HG02885 (cell line): Measurements from ENCODE around the gene P2RY6.
"Not testable (repeated sequence)": the region's sequence is repeated elsewhere in the genome, so short reads cannot be mapped to it uniquely, and the experiment has no call there.

Source experiments
- ATAC-seq: cut with Tn5 transposase; IDR thresholded peaks from one replicate; pipeline ENCODE4 v1.9.1; 2021; ENCODE audit warnings: mild to moderate bottlenecking; ENCODE audit not compliant: unreplicated experiment, poor library complexity

The P2RY6 gene

DNA sequence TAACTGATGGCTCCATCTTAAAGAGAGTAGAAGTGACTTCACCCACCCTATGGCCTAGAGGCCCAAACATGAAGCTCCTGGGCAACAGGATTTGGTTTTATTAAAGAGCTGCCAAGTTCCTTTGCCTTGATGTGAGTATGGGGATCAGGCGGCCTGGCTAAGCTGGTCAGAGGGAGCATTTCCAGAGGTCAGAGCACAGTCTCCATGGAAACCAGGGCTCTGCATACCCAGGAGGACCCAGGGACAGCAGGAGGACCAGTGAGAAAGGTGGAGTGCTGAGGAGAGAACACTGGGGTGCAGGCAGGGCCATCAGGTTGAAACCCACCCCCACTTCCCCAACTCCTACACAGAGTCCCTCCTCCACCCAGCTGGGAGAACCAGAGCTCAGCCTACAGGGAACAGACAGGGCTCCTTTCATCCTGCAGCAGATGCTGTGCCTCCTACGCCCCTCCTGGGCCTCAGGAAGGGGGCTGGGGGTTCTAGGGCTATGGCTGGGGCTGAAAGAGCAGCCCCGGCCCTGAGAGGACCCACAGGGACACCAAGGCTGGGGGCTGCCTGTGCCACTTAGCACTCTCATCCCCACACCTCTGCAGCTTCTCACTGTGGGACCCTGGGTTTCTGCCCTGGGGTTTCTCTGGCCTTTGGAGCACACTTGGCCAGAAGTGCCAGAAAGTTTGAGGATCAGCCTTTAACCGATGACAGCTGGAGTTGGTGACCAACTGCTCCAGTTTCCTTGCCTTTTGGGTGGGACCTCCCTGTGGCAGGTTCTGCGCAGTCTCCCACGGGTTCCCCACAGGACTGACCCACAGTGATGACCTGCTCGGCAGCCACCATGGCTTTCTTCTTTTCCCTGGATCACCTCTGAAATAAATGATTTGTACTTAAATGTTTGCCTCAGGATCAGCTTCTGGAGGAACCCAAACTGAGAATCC is 13.8 kb upstream of the P2RY6 start:
- ATAC-seq = no peak

DNA sequence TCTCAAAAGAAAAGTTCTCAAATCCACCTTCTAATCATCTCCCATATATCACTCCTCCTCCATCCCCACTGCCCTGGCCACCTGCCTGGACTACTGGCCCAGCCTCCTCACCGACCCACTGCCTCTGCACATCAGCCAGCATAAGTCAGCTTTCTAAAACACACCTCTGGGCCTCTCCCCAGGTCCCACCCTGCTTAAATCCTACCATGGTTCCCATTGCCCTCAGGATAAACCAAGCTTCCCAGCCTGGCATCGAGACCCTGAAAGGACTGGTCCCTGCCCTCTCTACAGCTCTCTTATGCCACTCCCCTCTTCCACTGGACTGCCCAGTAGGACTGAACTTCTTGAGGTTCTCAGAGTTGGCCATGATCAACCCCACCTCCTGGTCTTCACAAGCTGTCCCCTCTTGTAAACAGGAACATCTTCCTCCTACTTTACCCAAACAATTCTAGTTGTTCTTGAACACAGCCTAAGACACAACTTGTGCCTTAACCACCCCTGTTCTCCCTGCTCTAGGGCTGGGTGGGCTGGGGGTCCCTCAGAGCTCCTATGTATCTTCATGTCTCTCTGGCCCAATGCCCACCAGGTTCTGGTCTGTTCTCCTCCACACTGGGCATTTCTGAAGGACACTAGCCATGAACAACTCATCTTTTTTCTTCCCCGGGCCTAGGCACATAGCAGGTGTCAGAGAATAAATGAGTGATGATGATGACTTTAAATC is 12.6 kb upstream of the P2RY6 start:
- ATAC-seq = no peak

DNA sequence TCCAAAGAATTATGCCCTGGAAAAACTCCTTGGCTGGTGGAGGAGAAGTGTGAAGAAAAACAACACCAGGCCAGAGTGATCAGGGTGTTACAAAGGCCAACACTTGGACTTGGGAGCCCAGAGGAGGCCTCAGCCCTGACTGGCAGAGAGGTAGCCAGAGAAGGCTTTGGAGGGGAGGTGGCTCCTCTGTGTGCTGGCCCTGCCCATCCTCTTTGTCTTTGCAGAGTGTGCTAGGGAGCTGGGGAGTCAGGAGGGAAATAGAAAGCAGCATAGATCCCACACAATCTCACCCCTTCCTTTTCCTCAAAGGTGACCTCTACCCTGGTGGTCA is 12.0 kb upstream of the P2RY6 start:
- no peak for ATAC-seq

DNA sequence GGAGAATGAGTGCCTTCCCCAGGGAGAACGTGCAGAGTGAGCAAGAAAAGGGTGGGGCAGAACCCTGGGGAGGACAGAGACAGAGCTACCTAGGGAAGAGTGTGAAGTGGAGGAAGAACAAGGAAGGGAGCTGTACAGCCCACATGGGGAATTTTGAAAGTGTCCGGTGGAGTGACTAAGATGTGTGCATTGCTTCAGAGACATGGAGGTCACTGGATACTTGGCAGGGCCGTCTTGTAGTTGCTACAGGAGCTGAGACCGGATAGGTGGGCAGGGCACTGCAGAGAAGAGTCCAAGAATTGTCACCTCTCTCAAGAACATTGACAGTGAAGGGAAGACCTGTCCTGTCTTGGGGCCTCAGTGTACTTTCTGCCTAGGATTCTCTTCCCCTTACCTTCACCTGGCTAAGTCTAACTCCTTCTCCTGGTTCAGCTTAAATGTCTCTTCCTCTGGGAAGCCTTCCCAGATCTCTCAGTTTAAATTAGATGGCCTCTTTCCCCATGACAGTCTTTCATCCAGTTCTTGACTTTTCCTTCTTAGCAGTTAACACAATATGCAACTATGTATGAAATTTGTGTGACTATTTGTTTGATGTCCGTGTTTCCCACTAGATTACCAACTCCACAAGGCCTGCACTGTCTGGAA is 9.2 kb upstream of the P2RY6 start:
- no peak for ATAC-seq

DNA sequence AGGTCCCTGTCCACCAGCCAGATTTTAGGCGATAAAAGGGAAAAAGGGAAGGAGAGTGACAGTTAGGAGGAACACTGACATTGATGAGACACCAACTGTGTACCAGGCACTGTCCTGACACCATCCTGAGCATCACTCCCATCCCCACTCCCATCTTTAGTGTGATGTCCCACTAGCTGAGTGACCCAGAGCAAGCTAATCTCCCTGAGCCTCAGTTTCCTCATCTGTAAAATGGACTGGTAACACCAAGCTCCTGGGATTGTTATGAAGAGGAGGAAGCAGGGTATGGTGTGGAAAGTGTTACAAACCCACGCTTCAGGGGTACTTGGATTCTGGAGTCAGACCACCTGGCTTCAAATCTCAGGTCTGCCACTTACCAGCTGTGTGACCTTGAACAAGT is 8.5 kb upstream of the P2RY6 start:
- no peak for ATAC-seq

DNA sequence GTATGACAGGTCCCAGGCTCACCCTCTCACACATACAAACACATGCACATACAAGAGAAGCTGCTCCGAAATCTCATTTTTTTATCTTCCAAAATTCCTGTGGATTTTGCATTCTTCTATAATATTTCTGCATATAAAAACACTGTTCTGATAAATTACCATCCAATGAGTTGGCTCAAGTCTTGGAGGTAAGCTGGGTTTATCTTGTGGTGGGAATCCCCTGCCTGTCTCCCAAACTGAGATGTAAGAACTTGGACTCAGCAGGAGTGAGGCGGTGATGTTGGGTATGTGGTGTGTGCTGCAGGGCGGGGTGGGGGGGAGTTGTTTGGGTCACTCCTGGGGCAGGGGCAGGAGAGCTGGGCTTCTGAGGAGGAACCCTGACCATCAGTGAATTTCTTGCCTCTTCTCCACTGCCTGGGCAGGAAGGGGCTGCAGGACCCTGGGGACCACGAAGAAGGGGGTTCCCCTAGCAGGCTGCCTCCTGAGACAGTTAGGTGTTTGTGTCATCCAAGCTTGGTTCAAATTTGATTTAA is 6.8 kb upstream of the P2RY6 start:
- ATAC-seq = no peak

DNA sequence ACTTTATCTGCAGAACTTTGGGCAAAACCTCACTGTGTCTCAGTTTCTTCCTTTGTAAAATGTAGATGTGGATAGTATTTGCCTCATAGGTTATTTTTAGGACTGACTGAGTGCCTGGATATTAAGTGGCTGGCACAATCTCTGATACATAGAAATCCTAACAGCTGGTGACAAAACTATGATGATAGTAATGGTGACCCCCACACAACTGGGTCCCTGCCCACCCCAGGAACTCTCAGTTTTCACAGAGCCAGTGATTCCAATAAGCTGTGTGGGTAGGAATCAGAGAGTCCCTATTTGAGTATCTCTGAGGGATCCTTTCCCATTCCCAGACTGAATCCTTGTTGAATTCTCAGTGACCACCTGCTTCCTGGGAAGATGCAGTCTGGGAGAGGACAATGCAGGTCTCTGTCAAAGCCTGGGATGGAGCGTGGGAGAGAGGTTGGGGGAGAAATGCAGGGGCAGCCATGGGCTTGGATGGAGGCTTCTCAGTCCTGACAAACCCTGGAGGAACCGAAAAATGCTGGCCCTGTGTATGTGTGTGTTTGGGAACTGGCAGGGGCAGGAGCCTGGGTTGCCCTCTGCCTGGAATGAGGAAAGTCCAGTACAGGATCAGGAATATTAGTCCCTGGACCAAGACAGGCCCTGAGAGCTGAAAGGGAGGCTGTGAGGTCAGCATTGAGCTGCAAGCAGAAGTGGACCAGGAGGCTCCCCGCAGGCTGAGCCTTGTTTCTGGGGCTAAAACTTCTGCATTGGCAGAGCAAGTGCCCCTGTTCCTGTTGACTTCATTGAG is 6.1 kb upstream of the P2RY6 start:
- no peak for ATAC-seq

DNA sequence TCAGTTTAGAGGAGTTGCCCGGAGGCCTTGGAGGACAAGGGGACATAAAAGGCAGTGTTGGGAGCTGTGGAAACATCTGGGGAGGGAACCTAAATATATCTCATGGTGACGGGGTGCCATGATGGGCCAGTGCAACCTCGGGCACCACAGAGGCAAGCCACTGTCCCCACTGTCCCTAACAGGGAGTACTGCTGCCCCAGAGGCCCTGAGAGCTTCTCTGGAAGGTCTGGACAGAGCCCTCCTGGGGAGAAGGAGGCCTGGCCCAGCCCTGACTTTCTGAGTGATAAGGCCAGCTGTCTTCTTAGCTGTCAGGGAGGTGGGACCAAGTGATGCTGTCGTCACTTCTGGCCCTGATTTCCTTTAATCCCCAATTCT is 5.5 kb upstream of the P2RY6 start:
- ATAC-seq = no peak

DNA sequence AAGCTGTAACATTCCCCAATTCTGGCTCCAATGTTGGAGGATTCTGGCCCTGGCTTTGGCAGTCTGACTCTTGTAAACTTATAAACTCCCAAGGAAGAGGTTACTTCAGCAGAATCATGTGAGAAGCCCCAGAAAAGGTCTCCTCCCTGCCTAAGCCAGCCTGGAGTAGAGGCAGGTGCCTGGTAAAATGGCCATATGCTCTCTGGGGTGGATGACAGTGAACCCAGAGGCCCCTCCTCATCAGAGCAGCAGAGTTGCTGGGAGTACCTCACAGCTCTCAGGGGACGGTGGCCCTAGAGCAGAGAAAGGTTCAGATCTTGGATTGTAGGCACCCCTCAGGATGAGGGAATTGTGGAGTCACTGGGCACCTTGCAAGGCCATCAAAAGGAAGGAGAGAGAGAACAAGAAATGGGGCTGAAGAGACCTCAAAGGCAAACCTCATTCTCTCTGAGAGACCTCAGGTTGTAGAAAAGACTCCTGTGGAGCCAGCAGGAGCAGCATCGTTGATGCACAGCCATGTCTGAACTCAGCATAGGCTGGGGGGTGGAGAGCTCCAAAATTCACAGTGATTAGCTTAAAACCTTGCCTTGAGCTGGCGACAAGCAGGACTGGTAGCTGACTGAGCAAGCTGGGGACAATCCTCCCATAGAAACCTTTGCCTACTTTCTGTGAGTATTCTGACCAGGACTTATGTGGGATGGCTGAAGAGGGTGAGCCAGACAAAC is 4.9 kb upstream of the P2RY6 start:
- no peak for ATAC-seq

DNA sequence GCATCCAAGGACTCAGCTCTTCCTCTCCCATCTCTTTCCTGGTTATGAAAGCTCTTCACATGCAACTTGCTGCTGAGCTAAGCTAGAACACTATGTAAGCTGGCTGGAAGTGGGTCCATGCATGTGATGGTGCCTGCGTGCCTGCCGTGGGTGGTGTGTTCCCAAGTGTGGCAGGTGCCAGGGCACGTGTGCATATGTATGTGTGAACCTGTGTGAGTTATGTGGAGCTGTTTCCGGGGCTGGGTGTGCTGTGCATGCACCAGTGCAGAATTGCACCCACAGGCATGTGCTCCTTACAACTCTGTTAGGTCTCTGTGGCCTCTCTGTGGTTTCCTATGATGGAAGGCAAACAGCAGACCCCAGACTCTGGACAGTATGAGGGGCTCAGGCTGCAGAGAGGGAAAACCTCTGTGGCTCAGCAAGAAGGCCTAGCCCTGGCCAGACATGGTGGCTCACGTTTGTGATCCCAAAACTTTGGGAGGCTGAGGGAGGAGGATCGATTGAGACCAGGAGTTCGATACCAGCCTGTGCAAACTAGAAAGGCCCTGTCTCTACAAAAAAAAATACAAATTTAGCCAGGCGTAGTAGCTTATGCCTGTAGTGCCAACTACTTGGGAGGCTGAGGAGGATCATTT is 4.1 kb upstream of the P2RY6 start:
- ATAC-seq = no peak

DNA sequence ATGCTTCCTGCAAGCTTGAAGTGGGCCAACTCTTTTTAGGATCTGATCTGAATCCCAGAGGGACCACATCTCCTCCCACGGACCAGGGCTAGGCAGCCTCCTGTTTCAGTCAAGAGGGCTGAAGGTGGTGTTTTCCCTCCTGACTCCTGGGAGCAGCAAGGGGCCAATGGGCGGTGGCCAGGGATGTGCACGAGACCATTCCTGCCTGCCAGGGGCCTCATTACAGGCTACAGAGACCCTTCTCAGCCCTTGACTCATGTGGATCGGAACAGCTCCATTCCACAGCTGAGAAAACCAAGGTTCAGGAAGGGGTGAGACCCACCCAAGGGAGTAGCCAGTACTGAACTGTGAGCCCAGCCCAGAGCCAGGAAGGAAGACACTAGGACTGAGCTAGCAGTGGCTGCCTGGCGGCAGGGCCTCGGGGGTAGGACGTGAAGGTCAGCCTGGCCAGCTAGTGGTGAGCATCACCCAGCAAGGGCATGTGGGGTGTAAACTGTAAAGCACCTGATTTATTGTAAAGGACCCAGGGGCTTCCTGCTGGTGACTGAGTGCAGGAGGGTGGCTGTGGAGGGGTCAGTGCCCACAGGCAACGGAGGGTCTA is 3.4 kb upstream of the P2RY6 start:
- no peak for ATAC-seq

DNA sequence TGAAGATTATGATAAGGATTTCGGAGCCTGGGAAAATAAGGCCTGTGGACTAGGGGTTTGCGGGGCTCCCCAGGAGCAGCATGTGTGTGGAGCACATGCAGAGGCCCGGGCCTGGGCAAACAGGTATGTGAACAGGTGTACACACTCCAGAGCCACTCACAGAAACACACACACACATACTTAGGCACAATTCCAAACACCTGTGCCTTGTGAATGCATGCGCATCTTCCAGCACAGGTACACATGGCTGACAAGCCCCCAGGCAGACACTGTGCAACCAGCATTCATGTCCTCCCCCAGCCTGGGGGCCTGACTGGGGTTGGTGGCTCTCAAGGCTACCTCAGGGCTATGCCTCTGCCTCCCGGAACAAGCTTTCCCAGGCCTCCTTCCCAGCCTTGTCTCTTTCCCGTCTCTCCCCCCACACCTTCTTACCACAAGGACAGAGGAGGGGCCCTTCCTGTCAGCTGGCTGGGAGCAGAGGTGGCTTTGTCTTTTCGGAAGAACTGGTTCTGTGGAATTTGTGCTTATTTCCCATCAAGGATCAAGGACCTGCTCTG is 2.6 kb upstream of the P2RY6 start:
- no peak for ATAC-seq

DNA sequence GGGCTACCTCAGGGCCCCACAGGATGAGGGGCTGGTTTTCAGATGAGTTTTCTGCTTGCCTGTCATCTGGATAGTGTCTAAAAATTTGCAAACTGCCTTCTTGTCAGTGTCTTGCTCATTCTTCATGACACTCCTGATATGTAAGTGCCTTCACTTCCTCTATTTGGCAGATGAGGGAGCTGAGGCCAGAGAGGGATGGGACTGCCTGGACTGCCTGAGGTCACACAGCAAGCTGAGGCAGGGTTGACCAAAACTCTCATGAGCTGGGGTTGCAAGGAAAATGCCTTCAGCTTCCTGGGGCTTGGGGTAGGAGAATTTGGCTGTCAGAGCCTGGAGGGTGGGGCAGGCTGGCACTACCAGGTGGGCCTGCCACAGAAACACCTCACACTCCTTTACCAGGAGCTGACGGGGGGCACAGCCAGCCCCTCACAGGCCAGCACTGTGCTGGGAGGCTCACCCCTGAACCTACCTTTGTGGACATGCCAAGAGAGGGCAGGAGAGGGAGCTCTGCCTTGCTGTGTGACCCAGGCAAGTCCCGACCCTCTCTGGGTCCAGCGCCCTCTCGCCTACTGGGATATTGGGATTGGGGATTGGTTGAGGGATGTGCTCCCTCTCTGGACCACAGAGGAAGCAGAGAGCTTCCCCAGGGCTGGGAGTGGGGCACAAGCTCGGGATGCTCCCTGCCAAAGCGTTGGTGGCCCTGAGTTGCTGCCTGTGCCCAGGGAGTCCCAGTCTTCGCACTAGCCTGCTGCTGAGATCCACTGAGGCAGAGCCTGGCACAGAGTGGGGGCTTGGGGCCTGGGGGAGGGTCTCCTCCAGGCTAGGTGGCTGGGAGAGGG is 1.9 kb upstream of the P2RY6 start:
- ATAC-seq = no peak

DNA sequence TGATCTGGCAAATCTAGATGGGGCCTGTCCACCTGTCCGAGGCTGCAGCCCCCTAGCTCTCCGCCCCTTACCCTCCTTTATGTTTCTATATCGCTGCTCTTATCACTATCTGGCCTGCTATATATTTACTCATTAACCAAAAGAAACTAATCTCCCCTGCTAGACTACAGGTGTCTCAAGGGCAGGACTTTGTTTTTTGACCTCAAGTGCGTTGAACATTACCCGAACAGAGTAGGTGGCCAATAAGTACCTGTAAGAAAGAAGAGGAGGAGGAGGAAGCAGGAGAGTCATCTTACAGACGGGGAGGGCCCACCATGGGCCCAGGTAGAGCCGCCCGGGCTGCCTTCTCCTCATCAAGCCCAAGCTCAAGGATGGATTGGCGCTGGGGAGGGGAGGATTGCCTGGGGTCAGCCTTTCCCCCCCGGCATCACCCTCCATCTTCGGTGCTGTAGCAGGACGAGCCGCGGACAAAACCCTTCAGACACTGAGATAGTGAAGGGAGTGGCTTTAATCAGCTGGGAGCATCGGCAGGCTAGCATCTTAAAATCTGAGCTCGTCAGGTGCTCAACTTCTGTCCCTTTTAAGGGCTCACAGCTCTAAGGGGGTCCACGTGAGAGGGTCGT is 1.2 kb upstream of the P2RY6 start:
- ATAC-seq = no peak

DNA sequence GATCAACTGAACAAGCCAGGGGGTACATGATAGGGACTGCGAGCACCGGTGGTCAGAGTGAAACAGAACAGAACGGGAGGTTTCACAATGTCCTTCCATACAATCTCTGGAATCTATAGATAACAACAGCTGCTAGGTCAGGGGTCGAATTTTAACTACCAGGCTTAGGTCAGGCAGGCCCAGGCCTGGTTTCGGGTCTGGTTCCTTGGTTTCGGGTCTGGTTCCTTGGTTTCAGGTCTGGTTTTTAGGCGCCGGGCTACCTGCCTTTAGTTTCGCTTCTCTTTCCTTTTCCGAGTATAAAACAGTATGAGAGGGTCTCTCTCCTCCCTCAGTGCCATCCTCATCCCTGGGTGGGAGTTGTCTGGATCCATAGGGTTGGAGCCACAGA is 666 bp upstream of the P2RY6 start:
- ATAC-seq = not testable (repeated sequence)

DNA sequence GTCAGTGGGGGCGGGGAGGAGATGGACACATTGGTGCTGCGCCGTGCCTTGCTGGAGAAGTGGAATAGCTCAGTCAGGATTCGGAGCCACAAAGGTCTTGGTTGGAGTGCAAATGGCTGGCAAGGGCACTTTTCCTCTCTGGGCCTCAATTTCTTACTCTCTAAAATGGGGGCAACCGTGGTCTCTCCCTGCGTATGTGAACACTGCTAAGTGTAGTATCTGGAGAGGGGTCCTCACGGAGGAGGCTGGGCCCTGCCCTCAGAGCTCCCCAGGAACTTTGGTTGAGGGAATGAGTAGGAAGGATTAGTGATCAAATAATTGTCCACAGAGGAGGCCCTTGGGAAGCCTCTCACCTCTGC is 521 bp downstream of the P2RY6 start:
- ATAC-seq = no peak

DNA sequence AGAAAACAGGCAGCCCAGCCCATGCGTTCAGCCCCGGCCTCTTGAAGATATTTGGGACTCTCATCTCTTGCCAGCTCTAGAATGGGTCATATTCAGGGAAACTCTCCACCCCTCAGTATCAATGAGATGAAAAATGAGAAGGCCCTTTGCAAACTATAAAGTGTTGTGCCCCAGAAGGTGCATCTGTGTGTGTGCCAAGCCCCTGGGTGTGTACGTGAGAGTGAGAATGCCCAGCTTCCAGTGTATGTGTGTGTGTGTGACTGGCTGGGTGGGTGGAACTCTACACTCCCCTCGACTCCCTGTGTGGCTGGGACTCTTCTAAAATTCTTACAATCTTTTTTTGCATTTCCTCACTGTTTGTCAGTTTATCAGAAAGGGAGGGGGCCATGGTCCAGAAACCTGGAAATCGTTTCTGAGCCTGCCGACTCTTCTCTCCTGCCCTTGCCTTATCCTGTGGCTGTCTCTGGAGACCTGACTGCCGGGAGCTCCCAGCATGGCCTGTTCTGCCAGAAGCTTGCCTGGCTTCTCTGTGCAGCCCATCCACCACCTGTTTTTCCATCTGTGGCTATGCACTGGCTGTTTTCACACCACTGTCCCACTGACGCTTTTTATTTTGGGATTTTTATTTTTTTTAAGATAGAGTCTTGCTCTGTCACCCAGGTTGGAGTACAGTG is 1.2 kb downstream of the P2RY6 start:
- no peak for ATAC-seq
